Measurements from ENCODE around the gene GOLT1A.

GOLT1A gene

DNA sequence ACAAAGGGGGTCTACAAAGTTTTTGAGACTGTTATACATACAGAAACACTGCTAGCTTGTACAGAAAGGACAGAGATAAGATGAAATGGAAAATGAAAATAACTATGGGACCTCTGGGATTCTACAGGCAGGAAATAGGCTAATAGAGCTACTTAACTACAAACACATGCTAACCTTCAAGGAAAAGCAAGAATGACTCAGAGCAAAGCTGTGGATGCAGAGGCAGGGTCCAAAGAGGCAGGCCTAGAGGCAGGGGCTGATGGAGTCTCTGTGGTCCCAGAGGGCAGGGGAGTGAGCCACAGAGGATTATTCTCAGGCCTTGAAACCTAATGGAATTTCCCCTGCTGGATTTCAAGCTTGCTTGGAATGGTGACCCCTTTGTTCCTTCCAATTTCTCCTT, 18.7 kb upstream of the GOLT1A start:
- no peak for TF ChIP-seq GATA1 (IDR thresholded peaks at IDR 0.05; ENCODE audit: low read depth, low read length)
- TF ChIP-seq POLR2A (IDR thresholded peaks at IDR 0.05; ENCODE audit: low read length) = no peak
- no peak for DNase-seq

- TF ChIP-seq GATA1 (IDR thresholded peaks at IDR 0.05; ENCODE audit: low read depth, low read length) (no peak), POLR2A (IDR thresholded peaks at IDR 0.05; ENCODE audit: low read length) (no peak)
Observed at GRCh38 chr1:204230211-204230610, 16.4 kb upstream of the GOLT1A start.

DNA sequence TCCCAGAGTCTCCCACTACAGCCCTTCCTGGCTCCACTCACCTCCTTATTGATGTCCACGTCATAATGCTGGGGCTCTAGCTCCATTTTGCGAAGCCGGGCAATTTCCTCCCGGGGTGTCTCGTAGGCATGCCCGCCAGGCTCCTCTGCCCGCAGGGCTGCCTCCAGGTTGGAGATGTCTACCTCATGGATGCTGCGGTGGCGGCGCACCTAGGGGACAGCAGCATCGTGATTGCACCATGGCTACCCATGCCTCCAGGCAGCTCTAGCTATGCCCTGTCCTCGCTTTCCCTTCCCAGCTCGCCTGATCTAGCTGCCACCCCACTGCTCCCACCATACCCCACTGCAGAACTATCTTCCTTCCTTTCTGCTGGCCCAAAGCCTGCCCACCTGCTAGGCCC, 15.1 kb upstream of the GOLT1A start:
- DNase-seq = no peak
- TF ChIP-seq GATA1 (IDR thresholded peaks at IDR 0.05; ENCODE audit: low read depth, low read length) = no peak
- TF ChIP-seq POLR2A (IDR thresholded peaks at IDR 0.05; ENCODE audit: low read length) = no peak

More at GRCh38 chr1:204230211-204230610, 16.4 kb upstream of the GOLT1A start:
- DNase-seq = no peak

DNA sequence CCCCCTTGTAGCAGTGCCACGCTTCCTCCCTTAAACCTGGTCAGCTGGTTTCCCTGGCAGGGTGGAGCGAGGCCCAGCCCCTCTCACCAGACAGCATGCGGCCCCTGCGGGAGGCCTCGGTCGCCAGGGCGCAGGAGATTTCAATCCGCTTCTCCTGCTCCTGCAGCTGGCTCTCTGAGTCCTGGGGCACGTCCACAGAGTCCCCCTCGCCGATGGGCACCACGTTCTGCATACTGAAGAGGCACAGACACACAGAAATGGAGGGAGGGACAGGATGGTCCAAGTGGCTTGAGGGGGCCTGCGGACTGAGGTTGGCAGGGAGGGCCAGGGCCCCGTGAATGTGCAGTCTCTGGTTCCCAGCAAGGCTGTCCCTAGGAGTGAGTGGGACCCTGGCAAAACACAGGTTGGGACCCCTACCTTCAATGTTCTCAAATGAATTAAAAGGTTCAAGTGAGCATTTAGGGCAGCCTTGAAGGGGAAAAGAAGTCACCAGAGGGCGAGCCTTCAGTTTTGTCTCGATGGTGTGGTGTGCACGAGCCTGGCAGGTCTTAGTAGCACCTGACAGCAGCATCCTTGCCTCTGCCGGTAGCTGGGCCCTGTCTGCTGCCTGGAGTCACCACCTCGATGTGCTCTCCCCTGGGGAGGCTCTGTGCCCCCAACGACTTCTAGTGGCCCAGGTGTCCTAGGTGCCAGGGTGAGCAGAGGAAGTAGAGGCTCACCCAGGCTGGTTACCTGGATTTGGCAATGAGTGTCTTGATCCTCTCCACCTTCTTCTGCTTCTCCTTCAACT, 14.4 kb upstream of the GOLT1A start:
- no peak for TF ChIP-seq POLR2A (IDR thresholded peaks at IDR 0.05; ENCODE audit: low read length)
- no peak for TF ChIP-seq GATA1 (IDR thresholded peaks at IDR 0.05; ENCODE audit: low read depth, low read length)
- DNase-seq = no peak

- TF ChIP-seq POLR2A (IDR thresholded peaks at IDR 0.05; ENCODE audit: low read length) (no peak), GATA1 (IDR thresholded peaks at IDR 0.05; ENCODE audit: low read depth, low read length) (no peak)
- peak; percentile 26 to 79 for DNase-seq
Observed at GRCh38 chr1:204227351-204227750, 13.6 kb upstream of the GOLT1A start.

DNA sequence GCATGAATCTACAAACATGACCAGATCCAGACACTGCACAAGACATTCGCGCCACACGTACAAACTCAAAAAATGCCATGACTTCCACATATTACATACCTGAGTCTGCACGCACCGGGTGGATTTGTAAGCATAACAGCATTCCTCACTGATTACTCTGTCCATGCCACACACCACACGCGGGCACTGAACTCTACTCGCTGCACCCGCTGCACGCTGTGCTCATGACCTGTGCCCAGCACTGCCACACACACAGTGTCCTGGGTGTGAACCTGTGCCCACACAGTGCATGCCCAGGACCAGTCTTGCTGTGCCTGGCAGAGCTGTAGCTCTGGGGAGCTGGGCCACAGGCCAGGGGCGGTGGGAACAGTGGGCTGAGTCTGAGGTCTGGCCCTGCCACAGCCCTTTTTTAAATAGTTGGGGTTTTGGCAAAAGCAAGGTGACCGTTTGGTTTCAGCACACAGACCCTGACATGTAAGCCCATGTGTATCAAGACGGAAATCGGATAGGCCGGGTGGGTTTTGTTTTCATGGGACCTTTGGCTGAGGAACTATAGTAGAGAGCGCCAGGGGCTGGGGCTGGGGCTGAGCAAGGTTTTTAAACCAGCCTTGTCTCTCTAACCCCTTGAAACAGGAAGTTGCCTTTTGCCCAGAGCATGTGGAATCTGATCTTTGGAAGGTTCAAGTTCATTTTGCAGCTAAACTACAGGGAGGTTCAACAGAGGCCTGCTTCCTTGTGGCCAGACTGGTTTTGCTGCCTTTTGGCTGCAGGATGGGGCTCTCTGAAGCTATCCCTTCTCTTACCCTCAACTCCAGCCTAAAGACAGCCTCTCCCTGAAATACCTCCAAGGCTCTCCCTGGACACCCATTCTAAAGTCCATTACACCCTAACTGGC, 12.3 kb upstream of the GOLT1A start:
- TF ChIP-seq POLR2A (IDR thresholded peaks at IDR 0.05; ENCODE audit: low read length) (no peak), GATA1 (IDR thresholded peaks at IDR 0.05; ENCODE audit: low read depth, low read length) (no peak)
- DNase-seq = no peak

DNA sequence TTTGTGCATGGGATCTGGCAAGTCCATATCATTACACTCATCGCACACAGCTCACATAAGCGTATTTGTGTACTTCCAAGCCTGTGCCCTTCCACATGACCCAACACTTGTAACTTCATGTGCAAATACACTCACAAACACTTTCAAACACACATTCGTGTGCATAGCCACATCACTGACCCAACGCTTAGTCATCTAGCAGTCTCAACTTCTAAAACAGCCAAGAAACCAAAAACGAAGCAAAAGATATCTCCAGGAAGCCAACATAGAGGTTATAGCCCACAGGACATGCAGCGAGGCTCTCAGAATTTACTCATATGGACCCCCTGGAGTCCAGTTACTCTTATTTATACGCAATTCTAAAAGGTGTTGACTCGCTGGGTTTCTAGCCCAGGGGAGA, 10.9 kb upstream of the GOLT1A start:
- no peak for DNase-seq
- TF ChIP-seq POLR2A (IDR thresholded peaks at IDR 0.05; ENCODE audit: low read length) = no peak
- TF ChIP-seq GATA1 (IDR thresholded peaks at IDR 0.05; ENCODE audit: low read depth, low read length) = no peak

- no peak for TF ChIP-seq POLR2A (IDR thresholded peaks at IDR 0.05; ENCODE audit: low read length)
- no peak for TF ChIP-seq GATA1 (IDR thresholded peaks at IDR 0.05; ENCODE audit: low read depth, low read length)
- no peak for DNase-seq
Observed at GRCh38 chr1:204223129-204223860, 9.5 kb upstream of the GOLT1A start.

- no peak for DNase-seq
- TF ChIP-seq POLR2A (IDR thresholded peaks at IDR 0.05; ENCODE audit: low read length) (no peak), GATA1 (IDR thresholded peaks at IDR 0.05; ENCODE audit: low read depth, low read length) (no peak)
Observed at GRCh38 chr1:204222764-204223055, 8.9 kb upstream of the GOLT1A start.

DNA sequence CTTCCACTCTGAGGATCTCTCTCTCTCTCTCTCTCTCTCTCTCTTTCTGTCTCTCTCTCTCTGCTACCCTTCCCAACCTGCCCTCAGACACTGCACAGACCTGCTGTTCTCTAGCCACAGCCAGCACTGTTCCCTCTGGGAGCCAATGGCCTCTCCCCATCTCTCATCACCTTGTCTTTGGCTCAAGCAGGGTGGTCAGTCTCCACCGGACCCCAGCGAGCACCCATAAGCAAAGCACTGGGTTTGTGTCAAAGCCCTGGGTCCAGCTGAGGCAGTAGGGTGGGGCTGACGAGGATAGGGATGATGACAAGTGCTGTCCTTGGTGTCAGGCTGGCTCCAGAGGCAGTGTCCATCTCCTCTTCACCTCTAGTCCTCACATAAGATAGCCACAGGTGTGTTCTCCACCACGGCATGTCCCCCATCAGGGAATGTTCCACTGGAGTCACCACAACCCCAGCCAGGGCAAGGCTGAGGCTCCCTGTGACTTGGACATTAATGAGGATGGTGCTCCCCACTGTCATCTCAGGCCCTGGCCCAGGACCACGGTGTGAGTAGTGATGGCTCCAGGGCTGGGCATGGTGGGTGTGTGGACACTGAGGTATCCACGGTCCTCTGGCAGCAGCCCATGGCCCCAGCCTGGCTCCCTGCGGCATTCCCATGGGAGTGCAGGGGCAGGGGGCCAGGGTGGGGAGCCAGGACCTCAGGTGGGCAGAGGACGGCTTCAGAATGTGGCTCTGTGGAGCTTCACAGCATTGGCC, 8.4 kb upstream of the GOLT1A start:
- TF ChIP-seq GATA1 (IDR thresholded peaks at IDR 0.05; ENCODE audit: low read depth, low read length) (no peak), POLR2A (IDR thresholded peaks at IDR 0.05; ENCODE audit: low read length) (no peak)
- DNase-seq = no peak

DNA sequence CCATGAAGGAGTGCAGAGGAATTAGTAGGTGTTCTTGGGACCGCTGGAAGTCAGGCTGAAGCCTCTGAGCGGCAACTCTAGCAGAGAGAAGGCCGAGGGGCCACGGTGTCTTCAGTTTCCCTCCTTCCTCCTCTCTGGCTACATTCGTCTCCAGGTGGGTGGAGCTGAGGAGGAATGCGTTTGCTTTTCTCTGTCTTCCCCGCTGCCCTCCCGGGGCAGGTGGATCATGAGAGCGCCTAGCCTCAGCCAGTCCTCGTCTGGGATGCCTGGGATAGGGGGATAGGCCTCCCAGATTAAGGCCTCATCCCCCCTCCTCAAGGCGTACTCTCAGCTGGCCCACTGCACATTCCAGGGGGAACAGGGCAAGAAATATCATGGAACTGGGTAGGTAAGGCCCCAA, 7.5 kb upstream of the GOLT1A start:
- DNase-seq = no peak
- no peak for TF ChIP-seq POLR2A (IDR thresholded peaks at IDR 0.05; ENCODE audit: low read length)
- TF ChIP-seq GATA1 (IDR thresholded peaks at IDR 0.05; ENCODE audit: low read depth, low read length) = no peak

DNA sequence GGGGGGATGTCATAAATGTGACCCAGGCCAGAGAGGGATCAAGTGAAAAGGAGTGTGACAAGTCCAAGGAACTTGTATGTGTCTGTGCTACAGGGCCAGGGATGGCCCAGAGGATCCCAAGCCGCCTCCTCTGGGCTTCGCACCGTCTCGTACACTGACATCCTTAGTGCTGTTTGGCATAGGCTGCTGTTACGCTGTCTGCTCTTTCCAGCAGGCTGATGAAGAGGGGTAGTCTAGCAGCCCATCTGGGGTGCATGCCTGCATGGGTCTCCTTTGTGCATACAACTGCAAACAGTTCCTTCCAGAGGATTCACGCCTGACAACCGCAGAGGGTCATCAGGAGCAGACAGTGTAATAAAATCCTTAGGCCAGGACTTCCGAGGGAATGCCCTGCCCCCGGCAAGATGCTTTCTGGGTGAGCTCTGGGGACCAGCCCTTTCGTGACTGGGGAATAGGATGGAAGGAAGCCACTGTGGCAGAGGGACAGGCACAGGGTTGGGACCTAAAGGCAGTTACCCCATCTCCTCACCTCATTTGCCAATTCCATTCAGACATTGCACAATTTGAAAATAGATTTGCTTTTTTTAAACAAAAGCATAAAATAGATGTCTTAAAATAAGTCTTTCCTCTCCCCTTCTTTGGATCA, 6.3 kb upstream of the GOLT1A start:
- DNase-seq = no peak
- TF ChIP-seq POLR2A (IDR thresholded peaks at IDR 0.05; ENCODE audit: low read length) (no peak), GATA1 (IDR thresholded peaks at IDR 0.05; ENCODE audit: low read depth, low read length) (no peak)

DNA sequence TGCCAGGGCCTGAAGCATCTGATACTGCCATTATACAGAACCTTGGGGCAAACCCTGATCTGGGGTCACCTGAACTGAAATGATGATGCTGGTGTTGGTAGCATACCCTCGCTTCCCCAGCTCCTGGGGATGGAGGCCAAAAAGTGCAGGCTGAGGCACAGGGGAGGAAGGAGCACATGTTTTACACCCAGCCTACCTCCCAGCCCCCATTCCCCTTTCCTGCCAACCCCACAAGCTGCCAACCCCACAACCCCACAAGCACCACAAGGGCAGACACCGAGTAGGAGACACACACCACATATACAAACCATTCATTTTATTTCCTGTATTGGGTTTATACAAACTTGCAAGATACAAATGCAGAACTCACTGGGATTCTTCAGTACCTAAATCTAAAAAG, 4.8 kb upstream of the GOLT1A start:
- TF ChIP-seq GATA1 (IDR thresholded peaks at IDR 0.05; ENCODE audit: low read depth, low read length) = no peak
- no peak for TF ChIP-seq POLR2A (IDR thresholded peaks at IDR 0.05; ENCODE audit: low read length)
- no peak for DNase-seq
